ENCODE data around the gene CXCL6.

Gene CXCL6

GRCh38 chr4:73872316-73873108 lies 36.0 kb downstream of the CXCL6 start:
- H3K27ac ChIP-seq, result no peak overlapping the region
- TF ChIP-seq, protein P1, sequence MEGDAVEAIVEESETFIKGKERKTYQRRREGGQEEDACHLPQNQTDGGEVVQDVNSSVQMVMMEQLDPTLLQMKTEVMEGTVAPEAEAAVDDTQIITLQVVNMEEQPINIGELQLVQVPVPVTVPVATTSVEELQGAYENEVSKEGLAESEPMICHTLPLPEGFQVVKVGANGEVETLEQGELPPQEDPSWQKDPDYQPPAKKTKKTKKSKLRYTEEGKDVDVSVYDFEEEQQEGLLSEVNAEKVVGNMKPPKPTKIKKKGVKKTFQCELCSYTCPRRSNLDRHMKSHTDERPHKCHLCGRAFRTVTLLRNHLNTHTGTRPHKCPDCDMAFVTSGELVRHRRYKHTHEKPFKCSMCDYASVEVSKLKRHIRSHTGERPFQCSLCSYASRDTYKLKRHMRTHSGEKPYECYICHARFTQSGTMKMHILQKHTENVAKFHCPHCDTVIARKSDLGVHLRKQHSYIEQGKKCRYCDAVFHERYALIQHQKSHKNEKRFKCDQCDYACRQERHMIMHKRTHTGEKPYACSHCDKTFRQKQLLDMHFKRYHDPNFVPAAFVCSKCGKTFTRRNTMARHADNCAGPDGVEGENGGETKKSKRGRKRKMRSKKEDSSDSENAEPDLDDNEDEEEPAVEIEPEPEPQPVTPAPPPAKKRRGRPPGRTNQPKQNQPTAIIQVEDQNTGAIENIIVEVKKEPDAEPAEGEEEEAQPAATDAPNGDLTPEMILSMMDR (conservative IDR thresholded peaks at IDR 0.05), result no peak
- no peak for TF ChIP-seq ZFX (IDR thresholded peaks at IDR 0.05)

- TF ChIP-seq, protein P1 (conservative IDR thresholded peaks at IDR 0.05), result no peak
- TF ChIP-seq ZFX (IDR thresholded peaks at IDR 0.05), result no peak
- no peak overlapping the region for H3K27ac ChIP-seq
These were observed 37.9 kb downstream of the CXCL6 start for GRCh38 chr4:73874386-73874785.

GRCh38 chr4:73875401-73875800 lies 38.9 kb downstream of the CXCL6 start:
- no peak overlapping the region for H3K27ac ChIP-seq

DNA sequence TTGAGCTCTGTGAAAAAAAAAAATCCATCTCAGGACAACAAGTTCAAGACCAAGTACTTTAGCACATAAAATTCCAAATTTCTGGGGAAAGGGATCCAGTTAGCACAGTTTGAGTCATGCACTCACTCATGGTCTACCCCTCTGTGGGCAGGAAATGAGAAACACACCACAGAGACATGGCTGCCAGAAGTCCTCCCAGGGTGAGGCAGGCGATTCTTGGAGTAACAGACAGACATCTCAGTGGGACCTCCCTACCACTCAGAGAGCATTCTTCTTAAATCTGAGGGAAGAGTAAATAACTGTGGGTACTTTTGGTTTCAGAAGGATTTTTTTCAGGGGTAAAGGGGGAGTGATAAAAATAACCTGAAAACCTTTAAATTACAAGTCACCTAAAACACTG lies 46.8 kb downstream of the CXCL6 start:
- TF ChIP-seq, protein P1 (conservative IDR thresholded peaks at IDR 0.05), result no peak
- no peak for TF ChIP-seq ZFX (IDR thresholded peaks at IDR 0.05)
- H3K27ac ChIP-seq, result no peak overlapping the region

More at GRCh38 chr4:73875401-73875800, 38.9 kb downstream of the CXCL6 start:
- TF ChIP-seq, protein P1 (conservative IDR thresholded peaks at IDR 0.05), result no peak
- TF ChIP-seq ZFX (IDR thresholded peaks at IDR 0.05), result no peak

- no peak for TF ChIP-seq ZFX (IDR thresholded peaks at IDR 0.05)
- TF ChIP-seq, protein P1 (conservative IDR thresholded peaks at IDR 0.05), result no peak
- no peak overlapping the region for H3K27ac ChIP-seq
These were observed 49.2 kb downstream of the CXCL6 start for GRCh38 chr4:73885574-73886267.

Measured in C4-2B (cell line).